Nucleus accumbens (tissue), 56 donors: ENCODE measurements around the gene EIF3B.

Experiments
- DNase-seq, 56 donors: peaks; one replicate each; lab custom pipeline; 2025; lab: John Stamatoyannopoulos, UW

The EIF3B gene

DNA sequence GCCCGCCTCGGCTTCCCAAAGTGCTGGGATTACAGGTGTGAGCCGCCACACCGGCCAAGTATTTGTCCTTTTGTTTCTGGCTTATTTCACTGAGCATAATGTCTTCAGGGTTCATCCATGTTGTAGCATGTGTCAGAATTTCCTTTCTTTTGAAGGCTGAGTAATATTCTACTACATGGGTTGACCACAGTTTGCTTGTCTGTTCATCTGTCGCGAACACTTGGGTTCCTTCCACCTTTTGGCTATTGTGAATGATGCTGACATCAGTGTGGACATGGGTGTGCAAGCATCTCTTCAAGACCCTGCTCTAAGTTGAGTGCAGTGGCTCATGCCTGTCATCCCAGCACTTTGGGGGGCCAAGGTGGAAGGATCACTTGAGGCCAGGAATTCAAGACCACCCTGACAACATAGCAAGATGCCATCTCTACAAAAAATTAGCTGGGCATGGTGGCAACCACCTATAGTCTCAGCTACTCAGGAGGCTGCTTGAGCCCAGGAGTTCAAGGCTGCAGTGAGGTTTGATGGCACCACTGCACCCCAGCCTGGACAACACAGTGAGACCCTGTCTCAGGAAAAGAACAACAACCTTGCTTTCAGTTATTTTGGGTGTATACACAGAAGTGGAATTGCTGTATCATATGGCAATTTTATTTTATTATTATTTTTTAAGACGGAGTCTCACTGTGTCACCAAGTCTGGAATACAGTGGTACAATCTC lies 65.7 kb downstream of the EIF3B start:
- no peak for DNase-seq

DNA sequence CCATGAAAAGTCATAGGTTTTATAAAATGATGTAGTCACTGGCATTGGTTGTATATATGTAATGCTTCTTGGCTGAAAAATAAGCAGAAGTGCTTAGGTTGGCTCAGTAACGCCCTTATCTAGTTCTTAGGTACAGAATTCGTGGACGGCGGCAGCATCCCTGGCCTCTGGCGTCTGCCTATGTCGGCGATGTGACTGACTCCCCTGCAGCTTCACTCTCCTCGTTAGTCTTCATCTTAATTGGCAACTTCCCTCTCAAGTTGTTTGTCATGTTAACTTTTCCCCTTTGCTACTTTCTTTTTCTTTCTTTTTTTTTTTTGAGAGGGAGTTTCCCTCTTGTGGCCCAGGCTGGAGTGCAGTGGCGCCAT lies 67.3 kb downstream of the EIF3B start:
- no peak for DNase-seq

DNA sequence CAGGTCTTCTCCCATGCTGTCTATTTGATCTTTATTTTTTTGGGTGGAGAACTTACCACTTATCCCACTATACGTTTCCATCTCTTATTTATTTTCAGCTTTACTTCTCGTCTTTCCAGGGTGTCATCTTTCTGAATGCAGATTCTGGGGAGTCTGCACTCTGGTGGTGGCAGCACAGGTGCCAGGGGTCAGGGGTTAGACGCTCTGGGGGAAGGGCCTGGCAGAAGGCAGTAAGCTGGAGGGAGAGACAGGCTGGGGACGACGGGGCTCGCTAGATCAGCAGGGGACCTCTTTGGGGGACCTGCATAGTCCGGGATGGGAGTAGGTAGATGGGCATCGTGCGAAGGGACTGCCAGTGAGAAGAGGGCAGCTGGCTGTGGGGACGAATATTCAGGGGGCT lies 71.1 kb downstream of the EIF3B start:
- DNase-seq = no peak
